Heart right ventricle (tissue), 16 donors: ENCODE results near the gene INPP4B. TPM values are rescaled to one million over a fixed set of nuclear protein-coding genes. Genes with fewer than 3 reads are reported as not detected.

Experiments
- ATAC-seq, 8 donors: fragments of 200-7000 bp; cut with Tn5 transposase; one replicate each; pipeline ENCODE4 v1.9.1; 2020; ENCODE audit warnings: mild to moderate bottlenecking in 8 of 8, moderate library complexity in 8 of 8, moderate number of reproducible peaks in 1 of 8
- DNase-seq, 2 donors: peaks; one replicate each; pipeline ENCODE4 v3.0.0-alpha.2; 2020
- H3K27ac ChIP-seq, 10 donors: fragments of 200-600 bp; sonication (generic) in 2 of 10; one replicate each; pipeline versions ENCODE4 v1.5.0 to v1.8.0; 2020 to 2022; ENCODE audit warnings: mild to moderate bottlenecking in 3 of 10
- H3K27me3 ChIP-seq, 7 donors: fragments of 200-600 bp; one replicate each; pipeline ENCODE4 v1.8.0; 2021 to 2022; ENCODE audit warnings: mild to moderate bottlenecking in 2 of 7
- H3K36me3 ChIP-seq, 9 donors: fragments of 200-600 bp; sonication (generic) in 1 of 9; one replicate each; pipeline versions ENCODE4 v1.5.0 to v1.8.0; 2020 to 2022; ENCODE audit warnings: mild to moderate bottlenecking in 2 of 9
- H3K4me1 ChIP-seq, 9 donors: fragments of 200-600 bp; sonication (generic) in 1 of 9; one replicate each; pipeline versions ENCODE4 v1.5.0 to v1.8.0; 2020 to 2022; ENCODE audit warnings: mild to moderate bottlenecking in 4 of 9
- H3K4me3 ChIP-seq, 10 donors: fragments of 200-600 bp; sonication (generic) in 2 of 10; one replicate each; pipeline versions ENCODE4 v1.5.0 to v1.8.0; 2020 to 2022; ENCODE audit warnings: mild to moderate bottlenecking in 7 of 10, moderate library complexity in 2 of 10
- H3K9me3 ChIP-seq, 11 donors: fragments of 200-600 bp in 10 of 11; sonication (generic) in 2 of 11; one replicate each; pipeline versions ENCODE4 v1.5.0 to v1.8.0; 2013 to 2022; ENCODE audit warnings: mild to moderate bottlenecking in 2 of 11, control low read depth in 1 of 11, moderate library complexity in 1 of 11
- WGBS, 2 donors: extraction: QIAGEN DNeasy Blood & Tissue Kit; methylation state at CpG; one replicate each; pipeline ENCODE4 v1.1.7; 2013; ENCODE audit warnings: inconsistent platforms in 1 of 2; 5-methylcytosine and 5-hydroxymethylcytosine counted together
- intact Hi-C, 10 donors: fragments of 100-400 bp; cut with DNase I; formaldehyde crosslinking; loops; one replicate each; pipeline versions ENCODE4 v1.11.1 to v1.14.2; 2022
- polyA plus RNA-seq, 2 donors: library from polyadenylated mRNA; stranded (reverse); fragments of 200-250 nt; gene quantifications; one replicate each; pipeline ENCODE4 v1.2.3, GENCODE V29; 2013
- total RNA-seq, 10 donors: library from RNA; stranded (reverse); fragmentation: NEBNext Ultra II Directional in 3 of 10; extraction: Animal tissue kit (Norgen Biotek cat#: 25700) in 3 of 10; gene quantifications; one replicate each; pipeline versions ENCODE4 v1.2.1 to v1.2.4, GENCODE V29; 2021 to 2023
- TF ChIP-seq, protein P1 (sequence below), 9 donors: fragments of 200-600 bp; sonication (generic) in 2 of 9; IDR thresholded peaks; one replicate each; pipeline versions ENCODE4 v1.5.0 to v1.8.0; 2021 to 2022; ENCODE audit warnings: antibody characterized with exemption in 9 of 9, mild to moderate bottlenecking in 5 of 9, moderate library complexity in 1 of 9
- donor health status: Arrhythmogenic right ventricular cardiomyopathy.
- donor health status: ischemic (EF 13 %, LVEDD 7.1; RV severe dilation, severe dysfunction).
- donor health status: healthy with polysubstance abuse.
- donor health status: DM: no; HTN: yes; CAD: no.
- donor health status: DM: no; HTN: no; CAD: no.
- donor health status: ischemic (EF 25% LVEDD 6.9; RV normal size, moderate dysfunction).
- donor health status: ischemic (EF 25% LVEDD 5.7; RV mildly dilated, moderate dysfunction).
- donor health status: healthy.
- donor health status: DM: yes; HTN: yes; CAD: no.
- donor health status: Ischemic cardiomyopathy.
- donor health status: ischemic (EF 35%, LVEDD 5.7; RV mildly dilated, moderate dysfunction).
- donor health status: nonischemic (EF 11% LVEDD 7.7; RV severe dilation, severe dysfunction).
- donor health status: DM: yes; HTN: yes; CAD: no.
- donor health status: PGD.
- donor health status: ischemic (EF 29% LVEDD 5.4; RV normal size, mild dysfunction).
- donor health status: nonischemic (EF 23%, LVEDD 6.1; RV moderate dilation, normal function).

INPP4B gene
- total and polyA plus RNA-seq, 12 donors = 3.7 to 100.0 (median 39.1) TPM

DNA sequence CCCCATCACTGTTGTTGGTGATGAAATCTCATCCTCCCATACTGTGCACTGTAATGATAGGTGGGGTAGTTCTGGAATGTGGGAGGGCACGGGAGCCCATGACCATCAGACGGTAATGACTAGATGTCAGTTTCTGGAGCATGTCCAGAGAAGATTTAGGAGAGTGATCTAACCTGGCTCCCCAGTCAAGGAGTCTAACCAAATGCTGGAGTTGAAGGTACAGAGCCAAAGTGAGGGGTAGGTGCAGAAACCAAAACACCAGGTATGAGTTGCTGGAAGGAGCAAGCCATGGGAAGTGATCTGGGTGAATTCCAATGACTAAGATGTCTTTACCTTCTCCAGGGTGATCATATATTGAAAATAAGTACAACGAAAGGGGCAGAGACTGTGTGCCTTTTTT lies 296.9 kb downstream of the INPP4B start:
- no peak for DNase-seq
- no peaks in the 10 kb centered on the region for H3K36me3 ChIP-seq
- TF ChIP-seq, protein P1, sequence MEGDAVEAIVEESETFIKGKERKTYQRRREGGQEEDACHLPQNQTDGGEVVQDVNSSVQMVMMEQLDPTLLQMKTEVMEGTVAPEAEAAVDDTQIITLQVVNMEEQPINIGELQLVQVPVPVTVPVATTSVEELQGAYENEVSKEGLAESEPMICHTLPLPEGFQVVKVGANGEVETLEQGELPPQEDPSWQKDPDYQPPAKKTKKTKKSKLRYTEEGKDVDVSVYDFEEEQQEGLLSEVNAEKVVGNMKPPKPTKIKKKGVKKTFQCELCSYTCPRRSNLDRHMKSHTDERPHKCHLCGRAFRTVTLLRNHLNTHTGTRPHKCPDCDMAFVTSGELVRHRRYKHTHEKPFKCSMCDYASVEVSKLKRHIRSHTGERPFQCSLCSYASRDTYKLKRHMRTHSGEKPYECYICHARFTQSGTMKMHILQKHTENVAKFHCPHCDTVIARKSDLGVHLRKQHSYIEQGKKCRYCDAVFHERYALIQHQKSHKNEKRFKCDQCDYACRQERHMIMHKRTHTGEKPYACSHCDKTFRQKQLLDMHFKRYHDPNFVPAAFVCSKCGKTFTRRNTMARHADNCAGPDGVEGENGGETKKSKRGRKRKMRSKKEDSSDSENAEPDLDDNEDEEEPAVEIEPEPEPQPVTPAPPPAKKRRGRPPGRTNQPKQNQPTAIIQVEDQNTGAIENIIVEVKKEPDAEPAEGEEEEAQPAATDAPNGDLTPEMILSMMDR (IDR thresholded peaks at IDR 0.05) = no peak
- no peak for ATAC-seq
- intact Hi-C loops = no loop called here
- H3K9me3 ChIP-seq = no peaks in the 10 kb centered on the region
- H3K4me1 ChIP-seq = peaks cover 0 to 16% (median 0%) of the 10 kb centered on the region in 9 donors
- WGBS, 2 donors = 85 to 89% methylated on average over 3 of the region's 3 CpGs
- no peaks in the 10 kb centered on the region for H3K27me3 ChIP-seq
- no peak overlapping the region for H3K4me3 ChIP-seq
- no peak overlapping the region for H3K27ac ChIP-seq

DNA sequence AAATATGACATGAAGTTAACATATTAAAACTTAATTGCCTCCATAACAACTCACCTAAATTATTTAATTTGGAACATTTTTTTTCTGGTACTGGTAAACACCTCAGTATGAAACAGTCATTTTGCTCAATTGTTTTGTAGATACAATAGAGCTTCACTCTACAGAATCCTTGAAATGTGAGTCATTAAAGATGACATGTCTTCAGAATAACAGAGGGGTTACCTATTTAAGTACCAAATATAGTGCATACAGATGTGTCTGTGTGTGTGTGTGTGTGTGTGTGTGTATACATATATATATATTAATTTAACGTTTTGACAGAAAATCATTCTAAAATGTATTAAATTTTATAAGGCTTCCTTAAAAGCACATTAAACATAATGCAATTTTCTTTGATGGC lies 297.6 kb downstream of the INPP4B start:
- no peaks in the 10 kb centered on the region for H3K36me3 ChIP-seq
- H3K27me3 ChIP-seq = no peaks in the 10 kb centered on the region
- DNase-seq (no peak), ATAC-seq (no peak)
- no peak overlapping the region for H3K4me3 ChIP-seq
- 0 to 44% methylated on average over 1 of the region's 1 CpG for WGBS, 2 donors
- H3K4me1 ChIP-seq = peaks cover 0 to 16% (median 0%) of the 10 kb centered on the region in 9 donors
- no peak overlapping the region for H3K27ac ChIP-seq
- intact Hi-C loops = no loop called here
- TF ChIP-seq, protein P1 (IDR thresholded peaks at IDR 0.05) = no peak
- H3K9me3 ChIP-seq = no peaks in the 10 kb centered on the region

DNA sequence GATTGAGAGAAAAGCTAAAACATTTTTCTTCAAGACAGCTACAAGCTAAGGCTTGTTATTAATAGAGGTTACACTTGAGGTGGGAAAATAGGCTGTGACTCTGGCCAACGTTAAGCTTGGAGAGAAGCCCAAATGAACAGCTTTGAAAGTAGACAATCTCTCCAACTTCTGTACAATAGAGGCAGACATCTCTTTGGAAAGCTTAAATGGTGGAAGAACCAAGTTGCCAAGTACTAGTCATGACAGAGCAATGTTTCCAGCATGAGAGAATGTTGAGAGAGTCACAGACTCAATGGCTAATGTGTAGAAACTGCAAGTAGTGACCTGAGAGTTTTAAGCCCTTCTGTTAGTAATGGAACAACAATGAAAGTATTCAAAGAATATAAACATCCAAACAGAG lies 298.1 kb downstream of the INPP4B start:
- intact Hi-C loops = no loop called here
- 14 to 19% methylated on average over 1 of the region's 1 CpG for WGBS, 2 donors
- Histone ChIP-seq H3K36me3 (no peaks in the 10 kb centered on the region), H3K27ac (no peak overlapping the region), H3K27me3 (no peaks in the 10 kb centered on the region), H3K4me3 (no peak overlapping the region), H3K9me3 (no peaks in the 10 kb centered on the region), H3K4me1 (peaks cover 0 to 16% (median 0%) of the 10 kb centered on the region in 9 donors)
- TF ChIP-seq, protein P1 (IDR thresholded peaks at IDR 0.05) = no peak
- DNase-seq (no peak), ATAC-seq (peak in 3 of 8 donors; percentile 21 to 42 (median 27))

DNA sequence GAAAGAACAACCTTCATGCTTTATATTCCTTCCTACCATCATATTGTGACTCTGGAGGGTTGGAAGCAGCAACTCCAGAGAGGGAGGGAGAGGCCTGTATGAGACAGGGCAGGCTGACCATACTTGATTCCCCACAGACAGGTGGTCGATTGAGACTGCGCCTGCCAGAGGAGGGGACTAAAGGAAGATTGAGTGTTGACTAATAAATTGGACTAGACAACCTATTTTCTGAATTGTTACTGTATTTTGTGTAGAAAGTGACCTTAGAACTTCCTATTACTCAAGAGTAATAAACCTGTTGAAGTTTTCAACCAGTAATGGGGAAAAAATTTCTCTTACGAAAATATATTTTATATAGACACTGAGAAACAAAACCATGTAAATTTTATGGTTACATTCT lies 301.5 kb downstream of the INPP4B start:
- intact Hi-C loops = no loop called here
- no peak overlapping the region for H3K27ac ChIP-seq
- no peaks in the 10 kb centered on the region for H3K27me3 ChIP-seq
- TF ChIP-seq, protein P1 (IDR thresholded peaks at IDR 0.05) = no peak
- no peaks in the 10 kb centered on the region for H3K36me3 ChIP-seq
- WGBS, 2 donors = 88 to 91% methylated on average over 3 of the region's 3 CpGs
- peaks cover 0 to 10% (median 0%) of the 10 kb centered on the region in 9 donors for H3K4me1 ChIP-seq
- no peak for ATAC-seq
- no peak overlapping the region for H3K4me3 ChIP-seq
- DNase-seq = no peak
- H3K9me3 ChIP-seq = no peaks in the 10 kb centered on the region
